HFFc6 (cell line): ENCODE results near the gene EPHA10. TPM values are rescaled to one million over a fixed set of nuclear protein-coding genes. Genes with fewer than 3 reads are reported as not detected.

Experiments
- DNase-seq: peaks from one replicate; pipeline ENCODE4 v3.0.0-alpha.2; 2018
- H3K27ac Mint-ChIP-seq: 2 replicates; pipeline ENCODE4 v1.8.0; 2020; ENCODE audit warnings: mild to moderate bottlenecking, mixed read lengths
- H3K27me3 Mint-ChIP-seq: 2 replicates; pipeline ENCODE4 v1.8.0; 2021; ENCODE audit warnings: mild to moderate bottlenecking, moderate library complexity, mixed read lengths; ENCODE audit not compliant: insufficient read depth
- H3K36me3 Mint-ChIP-seq: 2 replicates; pipeline ENCODE4 v1.8.0; 2021; ENCODE audit warnings: low read depth, mixed read lengths
- H3K4me1 Mint-ChIP-seq: 2 replicates; pipeline ENCODE4 v1.8.0; 2020; ENCODE audit warnings: low read depth, mixed read lengths
- H3K4me3 Mint-ChIP-seq: 2 replicates; pipeline ENCODE4 v1.8.0; 2020; ENCODE audit warnings: mild to moderate bottlenecking, moderate library complexity, mixed read lengths
- H3K9me3 Mint-ChIP-seq: 2 replicates; pipeline ENCODE4 v1.8.0; 2020; ENCODE audit warnings: mild to moderate bottlenecking, mixed read lengths
- total RNA-seq, 6 experiments: library from RNA; stranded (reverse); fragmentation: NEBNext Ultra II Directional; extraction: Animal tissue kit (Norgen Biotek cat#: 25700); gene quantifications; 2 replicates in 1 of 6; 3 replicates in 5 of 6; pipeline ENCODE4 v1.2.3, GENCODE V29; 2021
- TF ChIP-seq, protein P1 (sequence below): fragments of 200-600 bp; sonication (generic); IDR thresholded peaks from 2 replicates; pipeline ENCODE4 v1.5.0; 2021; ENCODE audit warnings: antibody characterized with exemption, mild to moderate bottlenecking

Gene EPHA10
- total RNA-seq, 6 experiments from 2014 or later = not detected

DNA sequence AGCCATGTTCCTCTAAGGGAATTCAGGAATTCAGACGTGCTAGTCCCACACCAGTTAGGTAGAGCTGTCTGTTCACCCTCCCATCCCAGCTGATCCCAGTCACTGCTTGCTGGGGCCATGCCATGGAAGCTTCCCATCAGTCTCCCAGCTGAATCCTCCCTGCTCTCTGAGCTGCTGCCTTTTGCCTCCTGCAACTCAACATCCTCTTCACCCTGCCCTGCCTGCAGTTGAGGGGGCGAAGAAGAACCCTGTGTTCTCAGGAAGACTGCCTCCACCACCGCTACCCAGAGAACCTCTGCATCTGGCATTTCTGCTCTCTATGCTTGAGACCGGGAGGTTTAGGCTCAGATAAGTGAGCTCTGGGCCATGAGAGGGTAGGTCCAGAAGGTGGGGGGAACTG is 56.4 kb downstream of the EPHA10 start:
- TF ChIP-seq, protein P1, sequence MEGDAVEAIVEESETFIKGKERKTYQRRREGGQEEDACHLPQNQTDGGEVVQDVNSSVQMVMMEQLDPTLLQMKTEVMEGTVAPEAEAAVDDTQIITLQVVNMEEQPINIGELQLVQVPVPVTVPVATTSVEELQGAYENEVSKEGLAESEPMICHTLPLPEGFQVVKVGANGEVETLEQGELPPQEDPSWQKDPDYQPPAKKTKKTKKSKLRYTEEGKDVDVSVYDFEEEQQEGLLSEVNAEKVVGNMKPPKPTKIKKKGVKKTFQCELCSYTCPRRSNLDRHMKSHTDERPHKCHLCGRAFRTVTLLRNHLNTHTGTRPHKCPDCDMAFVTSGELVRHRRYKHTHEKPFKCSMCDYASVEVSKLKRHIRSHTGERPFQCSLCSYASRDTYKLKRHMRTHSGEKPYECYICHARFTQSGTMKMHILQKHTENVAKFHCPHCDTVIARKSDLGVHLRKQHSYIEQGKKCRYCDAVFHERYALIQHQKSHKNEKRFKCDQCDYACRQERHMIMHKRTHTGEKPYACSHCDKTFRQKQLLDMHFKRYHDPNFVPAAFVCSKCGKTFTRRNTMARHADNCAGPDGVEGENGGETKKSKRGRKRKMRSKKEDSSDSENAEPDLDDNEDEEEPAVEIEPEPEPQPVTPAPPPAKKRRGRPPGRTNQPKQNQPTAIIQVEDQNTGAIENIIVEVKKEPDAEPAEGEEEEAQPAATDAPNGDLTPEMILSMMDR = no peak
- Mint-ChIP-seq H3K4me3 (no peak overlapping the region), H3K4me1 (peaks cover 15% of the 10 kb centered on the region), H3K36me3 (peaks cover 25% of the 10 kb centered on the region), H3K27me3 (peaks cover 2% of the 10 kb centered on the region), H3K9me3 (no peaks in the 10 kb centered on the region), H3K27ac (no peak overlapping the region)
- no peak for DNase-seq

DNA sequence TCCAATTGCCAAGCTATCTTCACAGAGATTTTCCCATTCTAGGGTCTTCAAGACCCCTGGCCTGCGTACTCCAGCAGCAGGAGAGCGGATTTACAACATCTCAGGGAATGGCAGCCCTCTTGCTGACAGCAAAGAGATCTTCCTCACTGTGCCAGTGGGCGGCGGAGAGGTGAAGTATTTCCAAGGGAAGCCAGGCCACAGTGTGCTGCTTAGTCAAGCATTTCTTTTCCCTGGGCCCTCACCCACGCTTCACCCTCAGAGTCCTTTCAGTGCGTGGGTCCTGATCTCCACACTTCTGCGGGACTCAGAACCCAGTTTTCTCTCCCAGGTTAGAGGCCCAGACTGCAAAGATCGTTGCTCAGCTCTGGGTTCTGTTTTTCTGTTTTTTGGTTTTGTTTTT is 59.5 kb downstream of the EPHA10 start:
- H3K36me3 Mint-ChIP-seq = peaks cover 38% of the 10 kb centered on the region
- peaks cover 24% of the 10 kb centered on the region for H3K4me1 Mint-ChIP-seq
- DNase-seq = no peak
- TF ChIP-seq, protein P1 = no peak
- H3K4me3 Mint-ChIP-seq = no peak overlapping the region
- peak overlapping the region; percentile 74 for H3K27ac Mint-ChIP-seq
- H3K9me3 Mint-ChIP-seq = no peaks in the 10 kb centered on the region
- H3K27me3 Mint-ChIP-seq = no peaks in the 10 kb centered on the region; the same call in 1 of the 2 replicates

DNA sequence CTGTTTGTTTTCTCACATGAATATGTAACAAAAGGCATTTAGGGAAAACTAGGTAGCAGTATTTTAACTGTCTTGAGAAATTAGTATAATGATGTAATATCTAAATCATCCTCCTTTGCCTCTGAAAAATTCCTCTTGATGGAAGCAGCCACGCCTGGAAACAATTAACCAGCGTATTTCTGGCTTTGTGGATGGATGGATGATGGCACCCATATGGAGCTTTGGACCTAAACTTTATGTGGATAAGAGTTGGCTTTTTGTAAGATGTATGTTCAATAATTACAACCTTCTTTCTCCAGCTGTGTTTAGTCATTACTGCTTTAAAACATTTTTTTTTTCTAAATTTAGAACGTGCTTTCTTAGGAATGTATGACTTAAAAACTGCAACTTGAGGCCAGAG is 60.0 kb downstream of the EPHA10 start:
- DNase-seq = peak; percentile 2
- Mint-ChIP-seq H3K4me1 (peaks cover 26% of the 10 kb centered on the region), H3K9me3 (no peaks in the 10 kb centered on the region), H3K36me3 (peaks cover 42% of the 10 kb centered on the region), H3K27ac (peak overlapping the region; percentile 74), H3K27me3 (no peaks in the 10 kb centered on the region; the same call in 1 of the 2 replicates), H3K4me3 (no peak overlapping the region)
- TF ChIP-seq, protein P1 = no peak

DNA sequence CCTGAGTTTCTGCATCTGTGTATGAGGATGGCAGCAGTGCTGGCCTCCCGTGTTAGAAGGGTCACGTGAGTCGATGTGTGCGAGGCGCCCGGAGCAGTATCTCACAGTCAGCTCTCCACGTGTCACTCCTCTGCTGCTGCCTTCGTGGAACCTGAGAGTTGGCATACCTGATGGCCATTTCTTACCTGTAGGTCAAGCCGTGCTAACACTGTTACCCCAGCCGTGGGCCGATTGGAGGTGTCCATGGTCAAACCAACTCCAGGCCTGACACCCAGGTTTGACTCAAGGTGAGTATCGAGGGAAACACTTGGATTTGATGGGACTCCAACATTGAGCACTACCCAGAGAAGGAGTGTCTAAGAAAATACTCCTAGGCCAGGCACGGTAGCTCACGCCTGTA is 61.9 kb downstream of the EPHA10 start:
- H3K4me3 Mint-ChIP-seq = no peak overlapping the region
- peaks cover 43% of the 10 kb centered on the region for H3K36me3 Mint-ChIP-seq
- H3K27me3 Mint-ChIP-seq = no peaks in the 10 kb centered on the region; the same call in 1 of the 2 replicates
- TF ChIP-seq, protein P1 = no peak
- peaks cover 28% of the 10 kb centered on the region for H3K4me1 Mint-ChIP-seq
- no peak overlapping the region for H3K27ac Mint-ChIP-seq
- H3K9me3 Mint-ChIP-seq = no peaks in the 10 kb centered on the region
- no peak for DNase-seq

DNA sequence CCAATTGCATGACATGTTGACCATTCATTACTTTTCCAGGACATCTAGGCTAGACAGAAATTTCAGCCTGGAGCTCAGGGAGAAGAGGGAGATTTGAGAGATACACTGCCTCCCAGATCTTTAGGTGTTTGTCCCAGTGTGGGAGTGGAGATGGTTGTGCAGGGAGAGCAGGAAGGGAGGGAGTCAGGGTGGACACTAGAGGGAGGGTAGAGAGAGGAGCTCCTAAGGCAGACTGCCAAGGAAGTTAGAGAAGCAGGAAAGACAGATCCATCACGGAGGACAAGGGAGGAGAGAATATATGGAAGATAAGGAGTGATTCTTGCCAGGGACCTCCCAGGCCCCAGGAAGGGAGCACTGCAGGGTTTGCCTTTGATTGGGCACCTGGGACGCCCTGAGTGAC is 63.9 kb downstream of the EPHA10 start:
- Mint-ChIP-seq H3K4me3 (no peak overlapping the region), H3K9me3 (no peaks in the 10 kb centered on the region), H3K27ac (no peak overlapping the region), H3K4me1 (peaks cover 28% of the 10 kb centered on the region), H3K27me3 (no peaks in the 10 kb centered on the region), H3K36me3 (peaks cover 42% of the 10 kb centered on the region)
- no peak for DNase-seq
- TF ChIP-seq, protein P1 = no peak

DNA sequence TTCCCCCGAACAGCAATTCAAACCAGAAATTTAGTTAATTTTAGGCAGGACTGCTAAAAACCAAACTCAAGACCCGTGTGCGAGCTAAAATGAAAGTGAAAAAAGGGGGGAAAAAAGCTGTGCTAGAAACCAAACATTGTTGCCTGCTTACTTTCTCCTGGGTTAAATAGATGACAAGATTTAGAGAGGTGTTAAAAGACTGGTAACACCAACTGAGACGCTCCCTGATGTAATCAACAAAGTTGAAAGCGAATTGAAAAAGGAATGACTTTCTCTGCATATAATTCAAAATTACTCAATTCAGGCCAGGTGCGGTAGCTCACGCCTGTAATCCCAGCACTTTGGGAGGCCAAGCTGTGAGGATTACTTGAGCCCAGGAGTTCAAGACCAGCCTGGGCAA is 65.8 kb downstream of the EPHA10 start:
- Mint-ChIP-seq H3K36me3 (peaks cover 39% of the 10 kb centered on the region), H3K4me3 (no peak overlapping the region), H3K4me1 (peaks cover 22% of the 10 kb centered on the region), H3K9me3 (no peaks in the 10 kb centered on the region), H3K27ac (no peak overlapping the region), H3K27me3 (no peaks in the 10 kb centered on the region)
- no peak for DNase-seq
- TF ChIP-seq, protein P1 = no peak
